NCI-H2196 (cell line): ENCODE data around the gene GET3.
A peak's percentile ranks its signal among the peaks of the same experiment; 100 is the strongest.
"Not testable (repeated sequence)": the region's sequence is repeated elsewhere in the genome, so short reads cannot be mapped to it uniquely, and the experiment has no call there.

ENCODE experiments used
- DNase-seq: peaks from one replicate; lab custom pipeline; 2025; ENCODE audit not compliant: unreplicated experiment; lab: John Stamatoyannopoulos, UW

Gene GET3

DNA sequence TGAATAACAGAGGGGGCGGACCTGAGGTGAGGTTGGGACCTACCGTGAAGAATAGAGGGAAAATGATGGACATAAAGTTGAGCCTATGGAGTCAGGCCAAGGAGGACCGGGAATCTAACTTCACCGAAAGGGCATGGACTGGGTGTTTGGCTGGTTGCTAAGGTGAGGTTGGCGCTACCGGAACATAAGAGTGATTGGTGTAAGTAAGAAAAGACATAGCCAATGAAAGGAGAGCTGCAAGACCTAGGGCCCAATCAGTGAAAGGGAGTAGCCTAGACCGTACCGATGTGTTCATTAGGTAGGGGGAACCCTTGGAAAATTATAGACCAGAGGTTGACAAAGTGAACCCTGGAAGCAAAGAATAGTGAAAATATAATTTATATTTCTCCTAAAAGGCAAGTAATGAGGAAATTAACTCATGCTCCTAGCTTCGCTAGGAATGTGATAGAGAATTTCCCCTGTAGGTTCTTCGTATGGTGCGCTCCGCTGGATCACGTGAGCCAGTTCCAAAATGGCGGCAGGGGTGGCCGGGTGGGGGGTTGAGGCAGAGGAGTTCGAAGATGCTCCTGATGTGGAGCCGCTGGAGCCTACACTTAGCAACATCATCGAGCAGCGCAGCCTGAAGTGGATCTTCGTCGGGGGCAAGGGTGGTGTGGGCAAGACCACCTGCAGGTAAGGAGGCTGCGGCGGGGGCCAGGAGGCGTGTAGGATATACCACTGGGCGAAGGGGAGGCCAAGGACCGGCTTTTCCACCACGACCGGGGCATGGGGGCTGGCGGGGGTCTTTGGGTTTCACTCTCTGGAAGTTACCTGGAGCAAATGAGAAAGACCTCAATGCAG is at the start of gene GET3:
GET3 (plus strand) TSS at position 503 of the 840 bp plus-strand sequence; CDS start at position 512, 9 bp downstream.
- DNase-seq = peak; percentile 99

DNA sequence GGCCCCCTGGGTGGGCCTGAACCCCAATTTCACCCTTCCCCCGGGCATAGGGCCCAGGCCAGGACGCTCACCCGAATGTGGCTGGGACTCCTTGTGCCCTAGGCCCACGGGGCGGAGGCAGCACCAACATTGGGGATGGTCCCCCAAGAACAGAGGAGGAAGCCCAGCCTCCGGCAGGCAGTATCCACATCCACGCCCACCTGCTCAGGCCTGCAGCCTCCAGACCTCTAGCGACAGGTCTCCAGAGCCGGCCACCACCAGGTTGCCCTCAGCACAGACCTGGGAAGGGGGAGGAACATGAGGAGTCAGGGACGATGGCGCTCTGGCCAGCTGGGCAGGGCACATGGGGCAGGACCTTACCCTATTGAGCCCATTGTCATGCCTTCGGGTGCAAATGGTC is 48.3 kb upstream of the GET3 start:
- no peak for DNase-seq

DNA sequence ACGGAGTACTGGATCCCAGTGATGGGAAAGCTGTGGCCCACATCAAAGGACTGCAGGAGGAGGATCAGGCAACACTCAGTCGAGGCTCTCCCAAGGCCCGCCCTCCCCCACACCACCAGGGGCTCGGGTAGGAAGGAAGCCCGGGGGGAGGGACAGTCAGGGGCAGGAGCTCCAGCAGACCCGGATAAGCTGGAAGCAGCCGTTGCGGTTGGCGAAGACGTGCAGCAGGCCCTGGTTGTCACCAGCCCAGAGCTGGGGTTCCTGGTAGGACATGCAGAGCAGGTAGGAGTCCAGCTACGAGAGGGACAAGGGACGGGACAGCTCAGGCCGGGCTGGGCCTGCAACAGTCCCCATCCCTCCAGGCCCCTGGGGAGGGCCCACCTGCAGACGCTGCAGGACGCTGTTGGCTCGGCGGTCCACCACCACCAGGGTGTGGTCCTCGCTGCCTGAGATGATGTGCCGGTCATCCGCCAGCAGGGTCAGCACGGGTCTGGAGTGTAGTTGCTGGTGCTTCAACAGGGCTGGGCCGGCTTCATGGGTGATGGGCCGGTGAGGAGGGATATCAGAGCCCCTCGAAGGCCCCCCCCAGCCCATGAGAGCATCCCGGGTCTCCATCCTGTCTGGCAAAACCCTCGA is 47.6 kb upstream of the GET3 start:
- no peak for DNase-seq

DNA sequence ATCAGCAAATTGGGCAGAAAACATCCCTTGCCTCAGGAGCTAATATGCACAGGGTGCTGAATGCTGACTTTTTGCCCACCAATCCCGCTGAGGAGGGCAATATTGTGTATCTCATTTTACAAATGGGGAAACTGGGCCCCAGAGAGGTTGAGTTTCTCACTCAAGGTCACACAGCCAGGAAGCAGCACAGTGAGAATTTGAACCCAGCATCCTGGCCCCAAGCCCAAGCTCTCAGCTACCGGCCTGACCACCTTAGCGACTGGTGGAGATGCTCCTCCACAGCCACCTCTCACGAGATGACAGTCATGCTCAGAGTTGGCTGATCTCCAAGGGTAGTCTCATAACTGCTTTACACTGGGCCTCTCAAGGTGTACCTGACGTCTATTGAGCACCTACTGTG is 44.3 kb upstream of the GET3 start:
- DNase-seq = no peak

DNA sequence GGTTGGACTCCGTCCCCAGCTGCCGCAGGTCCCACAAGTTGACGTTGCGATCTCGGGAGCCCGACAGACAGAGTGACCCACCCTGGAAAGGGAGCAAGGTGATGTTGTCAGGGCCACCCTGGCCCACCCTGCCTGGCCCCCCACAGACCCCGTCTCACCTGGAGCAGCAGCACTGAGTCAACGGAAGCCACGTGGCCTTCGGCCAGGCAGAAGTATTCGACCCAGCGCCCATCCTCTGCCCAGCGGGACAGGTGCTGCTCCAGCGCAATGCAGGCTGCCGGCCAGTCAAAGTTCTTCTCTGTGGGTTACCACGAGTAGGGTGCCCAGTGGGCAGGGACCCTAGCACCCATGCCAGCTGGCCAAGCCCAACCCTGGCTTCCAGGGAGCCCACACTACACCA is 42.7 kb upstream of the GET3 start:
- no peak for DNase-seq

DNA sequence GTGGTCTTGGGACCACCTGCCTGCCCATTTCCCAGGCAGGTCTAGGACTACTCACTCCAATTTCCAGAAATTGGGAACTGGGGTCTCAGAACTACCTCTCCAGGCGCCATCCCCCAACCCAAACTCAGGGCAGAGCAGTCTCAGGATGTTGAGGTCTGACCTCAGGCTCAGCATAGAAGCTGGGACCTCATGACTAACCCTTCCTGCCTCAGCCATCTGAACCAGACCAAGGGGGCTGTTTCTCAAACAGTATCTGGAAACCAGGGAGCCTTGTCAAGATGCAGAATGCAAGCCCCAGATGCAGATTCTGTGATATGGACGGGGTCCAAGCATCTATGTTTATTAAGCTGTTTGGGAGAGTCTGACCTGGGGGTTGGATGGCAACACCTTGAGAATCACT is 42.2 kb upstream of the GET3 start:
- DNase-seq = no peak

DNA sequence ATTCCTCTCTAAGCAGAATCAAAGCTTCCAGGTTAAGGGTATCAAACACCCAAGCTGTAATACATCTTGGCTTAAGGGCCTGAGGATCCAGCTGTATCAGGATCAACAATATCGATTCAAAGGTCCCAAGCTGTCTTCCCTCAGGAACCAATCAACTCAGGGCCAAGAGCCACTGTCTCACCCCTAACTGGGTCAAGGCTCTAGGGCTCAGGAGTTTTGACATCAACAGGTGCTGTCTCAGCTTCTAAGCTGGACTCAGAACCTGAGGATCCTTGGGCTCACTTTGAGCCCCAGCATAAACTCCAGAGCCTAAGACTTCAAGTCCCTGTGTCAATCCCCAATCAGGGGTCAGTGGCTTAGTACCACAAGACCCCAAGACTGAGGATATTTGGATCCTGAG is 41.8 kb upstream of the GET3 start:
- no peak for DNase-seq

DNA sequence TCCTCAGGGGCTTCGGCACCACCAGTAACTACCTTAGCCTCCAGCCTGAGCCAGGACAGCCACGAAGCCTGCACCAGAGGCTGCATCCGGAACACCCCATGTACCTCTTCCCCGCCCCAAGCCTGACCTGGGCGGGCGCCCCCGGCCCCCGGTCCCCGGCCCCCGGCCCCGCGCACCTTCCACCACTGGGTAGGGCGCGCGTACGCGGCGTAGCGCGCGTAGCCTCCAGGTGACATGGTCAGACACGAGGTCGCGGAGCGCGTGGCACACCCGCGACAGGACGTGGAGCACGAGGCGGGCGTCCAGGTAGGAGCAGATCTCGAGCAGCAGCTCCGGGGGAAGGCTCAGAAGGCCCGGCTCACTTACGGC is 41.3 kb upstream of the GET3 start:
- DNase-seq = no peak

DNA sequence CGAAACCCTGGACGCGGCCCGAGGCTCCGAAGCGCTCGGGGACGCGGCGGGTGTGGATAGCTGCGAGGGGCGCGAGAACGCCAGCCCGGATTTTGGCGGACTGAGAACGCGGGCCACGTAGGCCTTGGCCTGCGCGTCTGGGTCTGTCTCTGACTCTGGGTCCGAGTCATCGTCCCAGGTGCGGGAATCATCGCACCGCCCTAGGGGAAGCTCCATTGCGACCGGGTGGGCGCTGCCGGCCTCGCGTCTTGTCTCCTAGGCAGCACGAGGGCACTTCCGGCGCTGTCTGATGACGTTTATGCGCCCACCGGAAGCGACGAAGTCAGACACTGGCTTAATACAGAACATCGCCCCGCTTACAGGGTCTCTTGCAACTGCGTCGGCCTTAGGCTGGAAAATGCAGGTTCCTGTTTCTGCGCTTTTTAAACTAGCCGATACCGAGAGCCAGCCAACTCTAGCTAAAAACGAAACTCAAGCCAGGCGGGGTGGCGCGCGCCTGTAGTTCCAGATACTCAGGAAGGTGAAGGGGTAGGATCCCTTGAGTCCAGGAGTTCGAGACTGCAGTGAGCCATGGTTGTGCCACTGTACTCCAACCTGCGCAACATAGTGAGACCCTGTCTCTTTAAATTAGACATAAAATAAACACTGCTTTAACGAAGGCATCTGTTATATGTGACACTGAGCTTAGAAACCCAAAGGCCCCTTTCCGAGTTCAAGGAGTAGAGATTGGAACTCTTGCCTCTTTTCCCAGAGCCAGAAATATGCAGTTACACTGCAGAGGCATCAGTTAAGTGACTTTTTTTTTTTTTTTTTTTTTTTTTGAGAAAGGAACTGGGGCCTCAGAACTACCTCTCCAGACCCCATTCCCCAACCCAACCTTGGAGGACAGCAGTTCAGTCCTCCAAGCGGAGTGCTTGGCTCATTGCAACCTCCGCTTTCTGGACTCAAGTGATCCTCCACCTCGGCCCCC is 40.6 kb upstream of the GET3 start, which contains the start of gene FBXW9:
FBXW9 (minus strand) TSS at position 266 of the 970 bp plus-strand sequence; CDS start at position 216, 50 bp downstream.
- peak; percentile 92 for DNase-seq

DNA sequence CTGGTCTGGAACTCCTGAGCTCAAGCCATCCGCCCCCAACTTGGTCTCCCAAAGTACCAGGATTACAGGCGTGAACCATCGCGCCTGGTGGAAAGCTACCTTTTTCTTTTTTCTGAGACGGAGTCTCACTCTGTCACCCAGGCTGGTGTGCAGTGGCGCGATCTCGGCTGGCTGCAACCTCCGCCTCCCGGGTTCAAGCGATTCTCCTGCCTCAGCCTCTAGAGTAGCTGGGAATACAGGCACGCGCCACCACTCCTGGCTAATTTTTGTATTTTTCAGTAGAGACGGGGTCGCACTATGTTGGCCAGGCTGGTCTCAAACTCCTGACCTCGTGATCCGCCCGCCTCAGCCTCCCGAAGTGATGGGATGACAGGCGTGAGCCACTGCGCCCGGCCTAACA is 39.9 kb upstream of the GET3 start:
- DNase-seq = not testable (repeated sequence)

DNA sequence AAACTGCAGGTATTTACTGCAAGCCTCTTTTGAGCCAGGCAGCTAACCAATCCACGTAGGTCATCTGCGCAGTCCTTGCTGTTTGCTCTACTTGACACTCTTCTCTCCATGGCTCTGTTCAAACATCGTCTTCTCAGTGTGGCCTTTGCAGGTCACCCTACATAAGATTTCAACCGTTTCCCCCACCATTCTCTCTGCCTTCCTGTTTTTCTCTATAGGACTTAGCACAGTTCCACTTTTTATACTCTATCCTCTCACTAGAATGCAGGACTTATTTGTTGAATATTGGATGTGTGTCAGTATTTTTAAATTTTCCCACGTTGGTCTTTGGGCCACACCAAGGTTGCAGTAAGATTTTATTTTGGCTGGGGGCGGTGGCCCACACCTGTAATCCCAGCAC is 39.2 kb upstream of the GET3 start:
- DNase-seq = no peak

DNA sequence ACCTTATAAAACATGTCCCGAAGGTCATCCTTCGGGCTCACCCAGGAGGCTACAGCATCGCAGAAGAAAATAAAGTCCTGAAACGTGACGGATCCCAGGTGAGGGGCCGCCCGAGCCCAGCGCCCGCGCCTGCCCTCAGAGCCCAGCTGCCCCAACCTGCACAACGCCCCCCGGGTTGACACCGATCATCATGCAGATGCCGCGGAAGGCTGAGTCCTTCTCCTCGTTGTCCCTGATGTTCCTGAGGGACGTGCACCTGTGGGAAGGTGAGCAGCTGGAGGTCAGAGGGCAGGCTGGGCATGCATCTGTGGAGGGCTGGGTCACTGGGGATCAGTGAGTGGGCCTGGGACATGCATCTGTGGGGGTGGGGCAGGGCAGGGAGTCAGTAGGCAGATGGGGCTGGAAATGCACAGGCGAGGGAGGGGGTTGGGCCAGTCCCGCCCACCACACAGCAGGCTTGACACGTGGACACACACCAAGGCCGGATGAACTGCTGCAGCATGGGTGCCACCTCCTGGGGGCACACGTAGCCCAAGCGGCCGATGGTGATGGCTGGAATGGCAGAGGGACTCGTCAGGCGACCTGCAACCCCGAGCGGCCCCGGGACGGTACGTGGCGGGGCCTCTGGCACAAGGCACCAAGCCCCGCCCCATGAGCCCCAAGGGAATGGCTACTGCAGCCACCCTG is 35.6 kb upstream of the GET3 start:
- no peak for DNase-seq

DNA sequence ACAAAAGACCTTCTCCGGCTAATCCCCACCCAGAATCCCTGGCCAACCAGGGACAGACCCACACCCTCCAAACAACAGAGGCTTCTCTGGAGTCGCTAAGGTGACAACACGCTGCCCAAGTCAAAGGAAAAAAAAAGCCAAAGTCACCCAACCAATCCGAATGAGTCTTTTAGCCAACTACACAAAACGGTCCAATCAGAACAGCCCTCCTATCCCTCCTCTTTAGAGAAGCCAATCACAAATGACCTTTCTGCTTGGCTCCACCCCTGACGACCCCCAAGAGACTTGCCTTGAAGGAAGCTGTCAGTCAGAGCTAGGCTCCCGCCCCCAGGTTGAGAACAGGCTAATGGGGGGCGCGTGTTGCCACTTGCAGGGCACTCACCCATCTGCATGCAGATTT is 34.3 kb upstream of the GET3 start:
- peak; percentile 45 for DNase-seq

DNA sequence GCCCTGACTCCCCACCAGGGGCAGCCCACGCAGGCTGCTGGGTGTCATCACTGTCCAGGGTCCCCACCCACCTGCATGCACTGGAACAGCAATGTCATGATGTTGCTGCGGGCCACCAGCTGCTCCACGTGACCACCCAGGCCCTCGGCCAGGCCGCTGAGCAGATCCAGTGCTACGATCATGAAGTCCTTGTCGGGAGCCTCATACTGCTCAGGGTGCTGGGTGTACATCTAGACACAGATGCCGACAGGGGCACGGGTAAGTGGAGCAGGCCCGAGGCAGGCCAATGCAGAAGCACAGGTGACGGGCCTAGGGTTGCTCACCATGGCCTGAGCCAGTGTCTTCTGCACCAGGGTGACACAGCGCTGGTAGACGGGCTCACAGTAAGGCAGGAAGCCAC is 32.1 kb upstream of the GET3 start:
- DNase-seq = no peak

DNA sequence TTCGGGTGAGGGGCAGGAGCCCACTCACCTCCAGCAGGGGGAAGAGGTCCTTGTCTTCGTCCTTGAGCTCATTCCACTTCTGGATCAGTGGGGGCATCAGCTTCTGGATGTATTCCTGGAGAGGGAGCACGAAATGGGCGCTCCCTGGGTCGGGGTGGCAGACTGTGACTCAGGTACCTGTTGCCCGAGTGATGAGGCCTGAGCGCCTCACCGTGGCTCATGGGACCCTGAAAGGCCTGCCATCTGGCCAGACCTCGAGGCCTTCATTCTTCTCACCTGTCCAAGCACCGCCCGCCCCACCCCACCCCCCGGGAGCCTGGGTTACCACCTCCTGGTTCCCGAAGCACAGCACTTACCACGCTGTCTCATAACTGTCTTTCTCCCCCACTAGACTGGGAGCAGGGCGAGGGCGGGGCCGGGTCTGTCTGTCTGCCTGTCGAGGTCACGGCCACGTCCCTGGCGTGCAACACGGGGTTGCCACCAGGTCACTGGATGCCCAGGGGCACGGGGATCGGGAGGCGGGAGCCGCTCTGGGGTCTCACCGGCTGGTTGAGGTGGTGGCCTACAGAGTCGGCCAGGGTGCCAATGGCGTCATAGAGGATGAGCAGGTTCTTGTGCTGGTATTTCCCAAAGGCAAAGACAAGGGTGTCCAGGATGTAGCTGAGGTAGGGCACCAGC is 31.5 kb upstream of the GET3 start:
- no peak for DNase-seq

DNA sequence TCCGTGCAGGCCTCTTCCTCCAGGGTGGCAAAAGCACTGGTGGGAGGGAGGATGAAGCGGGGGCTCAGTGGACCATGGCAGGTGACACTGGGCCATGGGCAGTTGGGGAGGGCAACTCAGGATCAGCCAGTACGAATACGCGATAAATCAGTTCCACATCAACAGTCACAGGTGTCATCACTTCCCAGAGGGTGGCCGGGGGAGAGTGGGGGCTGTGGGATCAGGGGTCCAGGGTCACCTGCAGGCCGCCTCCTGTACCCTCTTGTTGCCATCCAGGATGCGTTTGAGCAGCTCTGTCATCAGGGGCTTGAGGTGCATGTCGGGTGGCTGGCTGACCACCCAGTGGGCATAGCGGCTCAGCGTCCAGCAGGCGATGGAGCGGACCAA is 31.0 kb upstream of the GET3 start:
- DNase-seq = no peak

DNA sequence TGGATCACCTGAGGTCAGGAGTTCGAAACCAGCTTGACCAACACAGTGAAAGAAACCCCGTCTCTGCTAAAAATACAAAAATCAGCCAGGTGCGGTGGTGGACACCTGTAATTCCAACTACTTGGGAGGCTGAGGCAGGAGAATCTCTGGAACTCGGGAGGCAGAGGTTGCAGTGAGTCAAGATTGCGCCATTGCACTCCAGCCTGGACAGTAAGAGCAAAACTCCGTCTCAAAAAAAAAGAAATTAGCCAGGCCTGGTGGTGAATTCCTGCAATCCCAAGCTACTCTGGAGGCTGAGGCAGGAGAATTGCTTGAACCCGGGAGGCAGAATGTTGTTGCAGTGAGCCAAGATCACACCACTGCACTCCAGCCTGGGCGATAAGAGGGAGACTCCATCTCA is 28.7 kb upstream of the GET3 start:
- DNase-seq = no peak

DNA sequence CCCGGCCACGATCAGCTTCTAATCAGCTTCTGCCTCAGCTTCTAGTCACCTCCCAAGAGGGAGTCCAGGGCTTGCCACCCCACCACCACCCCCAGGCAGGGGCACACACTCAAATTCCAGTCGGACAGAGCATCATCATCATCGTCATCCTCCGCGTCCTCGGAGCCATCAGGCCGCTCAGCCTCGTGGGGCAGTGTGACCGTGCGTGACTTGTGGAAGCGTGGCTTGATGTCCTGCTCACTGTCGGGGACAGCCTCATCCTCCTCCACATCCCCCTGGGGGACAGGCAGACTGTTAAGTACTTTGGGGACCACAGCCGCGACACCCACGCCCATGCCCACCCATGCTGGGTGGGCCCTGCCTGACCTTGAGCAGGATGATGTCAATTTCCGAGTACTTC is 26.1 kb upstream of the GET3 start:
- DNase-seq = no peak

DNA sequence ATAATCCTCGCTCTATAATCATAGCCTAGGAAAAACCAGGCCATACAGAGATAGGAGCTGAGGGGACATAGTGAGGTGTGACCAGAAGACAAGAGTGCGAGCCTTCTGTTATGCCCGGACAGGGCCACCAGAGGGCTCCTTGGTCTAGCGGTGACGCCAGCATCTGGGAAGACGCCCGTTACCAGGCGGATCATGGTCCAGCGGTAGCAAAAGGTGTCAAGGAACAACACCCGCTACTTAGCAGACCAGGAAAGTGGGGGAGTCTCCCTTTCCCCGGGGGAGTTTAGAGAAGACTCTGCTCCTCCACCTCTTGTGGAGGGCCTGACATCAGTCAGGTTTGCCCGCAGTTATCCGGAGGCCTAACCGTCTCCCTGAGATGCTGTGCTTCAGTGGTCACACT is 25.2 kb upstream of the GET3 start:
- DNase-seq = not testable (repeated sequence)

DNA sequence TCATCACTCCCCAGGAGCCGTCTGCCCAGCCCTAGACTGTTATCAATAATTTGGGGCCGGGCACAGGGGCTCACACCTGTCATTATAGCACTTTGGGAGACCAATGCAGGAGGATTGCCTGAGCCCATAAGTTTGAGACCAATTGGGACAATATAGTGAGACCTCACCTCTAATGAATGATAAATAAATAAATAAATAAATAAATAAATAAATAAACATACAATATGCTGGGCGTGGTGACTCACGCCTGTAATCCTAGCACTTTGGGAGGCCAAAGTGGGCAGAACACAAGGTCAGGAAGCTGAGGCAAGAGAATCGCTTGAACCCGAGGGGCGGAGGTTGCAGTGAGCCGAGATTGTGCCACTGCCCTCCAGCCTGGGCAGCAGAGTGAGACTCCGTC is 24.0 kb upstream of the GET3 start:
- DNase-seq = not testable (repeated sequence)
